Measurements from ENCODE around the gene DNAI2.

DNAI2 gene

DNA sequence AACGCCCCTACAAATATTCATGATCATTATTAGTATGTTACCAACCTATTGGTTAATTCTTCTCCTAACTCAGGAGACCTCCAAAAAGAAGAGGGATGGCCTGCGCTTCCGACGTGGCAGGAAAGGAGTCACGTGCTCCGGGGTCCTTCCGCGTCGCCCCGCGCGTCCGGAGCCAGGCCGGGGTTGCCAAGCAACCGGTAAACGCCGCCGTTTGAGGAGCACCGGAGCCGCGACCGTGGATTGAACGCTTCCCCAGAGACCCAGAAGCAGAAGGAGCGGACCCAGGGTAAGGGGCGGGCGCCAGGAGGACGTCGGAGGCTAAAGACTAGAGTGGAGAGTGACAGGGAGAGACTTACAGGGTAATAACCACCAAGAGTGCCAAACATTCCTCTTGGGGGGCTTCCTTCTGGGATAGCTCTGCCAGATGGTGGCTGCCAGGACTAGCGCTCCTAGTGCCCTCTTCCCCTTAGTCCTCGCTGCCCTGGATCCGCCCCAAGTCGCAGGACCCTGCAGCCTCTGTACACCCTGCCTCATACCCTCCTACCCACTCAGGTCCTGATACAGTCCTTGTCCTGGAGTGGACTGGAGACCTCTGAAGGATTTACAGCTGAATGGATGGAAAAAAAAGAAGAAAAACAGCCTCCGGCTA, at the start of gene DNAI2:
DNAI2 (plus strand) TSS at position 175 of the 649 bp plus-strand sequence. CDS start 7,584 bp downstream, outside the sequence.
- H3K4me1 Mint-ChIP-seq, result peaks cover 19% of the 10 kb centered on the region
- H3K36me3 Mint-ChIP-seq, result no peaks in the 10 kb centered on the region
- no peaks in the 10 kb centered on the region for H3K9me3 Mint-ChIP-seq
- no peaks in the 10 kb centered on the region for H3K27me3 Mint-ChIP-seq
- peak within 1 kb of the TSS; percentile 70 for H3K4me3 Mint-ChIP-seq
- H3K27ac Mint-ChIP-seq, result peak within 1 kb of the TSS; percentile 52

DNA sequence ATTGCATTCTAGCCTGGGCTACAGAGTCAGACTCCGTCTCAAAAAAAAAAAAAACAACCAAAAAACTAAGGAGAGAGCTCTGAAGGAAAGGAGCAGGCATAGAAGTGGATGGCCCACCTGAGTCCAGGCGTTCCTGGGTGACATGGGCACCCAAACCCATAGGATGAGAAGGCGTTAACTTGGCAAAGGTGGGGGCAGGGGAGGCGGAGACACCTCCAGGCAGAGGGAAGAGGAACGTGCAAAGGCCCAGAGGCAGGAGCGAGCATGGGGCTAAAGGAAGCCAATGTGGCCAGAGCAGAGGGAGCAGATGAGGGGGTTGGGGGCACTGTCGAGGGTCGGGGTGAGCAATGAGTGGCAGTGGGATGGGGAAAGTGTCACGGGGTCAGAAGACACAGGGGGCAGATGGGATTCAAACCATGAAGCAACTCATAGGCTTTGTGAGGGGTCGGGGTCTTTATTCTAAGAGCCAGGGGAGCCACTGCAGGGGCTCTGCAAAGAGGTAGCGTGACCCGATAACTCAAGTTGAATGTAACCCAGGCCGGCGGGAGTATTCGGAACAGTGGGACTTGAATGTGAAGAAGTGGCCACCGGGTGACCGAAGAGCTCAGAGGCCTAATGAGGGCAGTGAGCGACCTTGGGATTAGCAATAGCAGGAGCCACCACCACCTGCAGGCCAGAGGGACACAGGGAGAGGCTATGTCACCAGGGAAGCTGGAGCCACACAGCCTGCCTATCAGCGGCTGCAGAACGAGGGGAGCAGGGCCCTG, 48.9 kb upstream of the DNAI2 start:
- H3K27me3 Mint-ChIP-seq, result no peaks in the 10 kb centered on the region
- no peaks in the 10 kb centered on the region for H3K9me3 Mint-ChIP-seq
- no peak overlapping the region for H3K4me3 Mint-ChIP-seq
- H3K4me1 Mint-ChIP-seq, result no peaks in the 10 kb centered on the region
- H3K27ac Mint-ChIP-seq, result no peak overlapping the region
- H3K36me3 Mint-ChIP-seq, result no peaks in the 10 kb centered on the region

DNA sequence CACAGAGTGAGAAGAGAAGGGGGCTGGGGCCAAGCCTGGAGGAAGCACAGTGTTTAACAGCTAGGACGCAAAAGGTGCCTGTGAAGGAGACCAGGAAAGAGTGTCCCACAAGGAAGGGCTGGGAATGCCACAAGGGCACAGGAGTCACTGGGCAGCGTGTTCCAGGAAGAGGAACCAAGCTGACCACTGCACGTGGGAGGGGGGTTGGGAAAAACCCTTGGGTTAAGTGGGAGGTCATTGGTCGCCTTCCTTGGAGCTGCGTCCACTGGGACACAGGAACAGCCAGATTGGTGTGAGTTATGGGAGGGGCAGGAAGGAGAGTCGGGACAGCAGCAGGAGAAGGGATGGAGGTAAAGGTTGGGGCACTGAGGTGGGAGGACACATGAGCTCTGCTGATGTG, 47.8 kb upstream of the DNAI2 start:
- Mint-ChIP-seq H3K27me3 (no peaks in the 10 kb centered on the region), H3K36me3 (no peaks in the 10 kb centered on the region), H3K4me3 (no peak overlapping the region), H3K27ac (no peak overlapping the region), H3K4me1 (no peaks in the 10 kb centered on the region), H3K9me3 (no peaks in the 10 kb centered on the region)

DNA sequence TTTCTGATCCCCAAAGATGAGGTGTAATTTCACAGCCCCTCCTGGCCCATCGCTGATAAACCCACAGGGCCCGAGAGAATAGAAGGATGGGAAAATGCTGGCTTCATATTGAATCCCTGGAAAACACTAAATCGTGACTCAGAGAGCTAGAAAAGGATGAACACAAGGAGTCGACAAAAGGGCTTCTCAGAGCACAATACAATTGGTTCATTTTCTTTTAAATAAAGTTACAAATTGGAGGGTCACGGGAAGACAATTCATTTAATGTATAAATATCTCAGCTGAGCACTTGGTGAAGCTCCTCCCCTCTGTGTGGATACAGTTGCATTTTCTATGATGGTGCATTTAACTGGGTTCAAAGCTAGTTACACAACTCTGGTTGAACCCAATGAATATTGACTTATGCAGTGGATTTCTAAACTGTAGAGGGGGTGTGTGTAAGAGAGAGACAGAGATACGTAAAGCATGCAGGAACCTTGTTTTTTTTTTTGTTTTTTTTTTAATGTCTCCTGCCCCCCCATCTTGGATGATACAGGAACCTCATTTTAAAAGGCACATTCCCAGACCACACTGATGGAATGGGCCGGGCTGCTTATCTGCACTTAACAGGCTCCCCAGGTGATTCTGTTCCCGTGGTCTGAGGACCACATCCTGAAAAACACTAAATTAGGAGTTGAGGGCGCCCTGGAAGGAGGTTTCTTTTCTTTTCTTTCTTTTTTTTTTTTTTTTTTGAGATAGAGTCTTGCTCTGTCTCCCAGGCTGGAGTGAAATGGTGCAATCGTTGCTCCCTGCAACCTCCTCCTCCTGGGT, 46.6 kb upstream of the DNAI2 start:
- no peaks in the 10 kb centered on the region for H3K4me1 Mint-ChIP-seq
- H3K27ac Mint-ChIP-seq, result no peak overlapping the region
- no peaks in the 10 kb centered on the region for H3K36me3 Mint-ChIP-seq
- no peaks in the 10 kb centered on the region for H3K9me3 Mint-ChIP-seq
- no peaks in the 10 kb centered on the region for H3K27me3 Mint-ChIP-seq
- H3K4me3 Mint-ChIP-seq, result no peak overlapping the region

- Mint-ChIP-seq H3K27ac (no peak overlapping the region), H3K9me3 (no peaks in the 10 kb centered on the region), H3K27me3 (no peaks in the 10 kb centered on the region), H3K4me3 (no peak overlapping the region), H3K36me3 (no peaks in the 10 kb centered on the region), H3K4me1 (no peaks in the 10 kb centered on the region)
Measured at GRCh38 chr17:74228306-74228978, 45.6 kb upstream of the DNAI2 start.

DNA sequence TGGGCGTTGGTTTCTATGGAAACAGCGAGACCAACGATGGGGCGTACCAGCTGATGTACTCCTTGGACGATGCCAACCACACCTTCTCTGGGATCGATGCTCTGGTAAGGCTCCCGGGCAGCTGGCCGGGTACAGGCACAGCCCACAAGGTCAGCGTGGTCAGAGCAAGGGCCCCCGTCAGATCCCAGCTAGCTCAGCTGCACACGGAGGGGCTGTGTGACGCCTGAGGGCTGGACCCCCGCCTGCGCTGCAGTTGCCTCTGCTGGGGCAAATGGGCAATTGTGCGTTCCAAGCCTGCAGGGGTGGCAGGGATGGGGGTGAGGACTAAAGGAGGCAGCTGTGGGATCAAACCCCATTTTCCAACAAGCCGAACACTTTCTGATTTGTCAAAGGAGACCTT, 43.1 kb upstream of the DNAI2 start:
- Mint-ChIP-seq H3K27me3 (no peaks in the 10 kb centered on the region), H3K36me3 (no peaks in the 10 kb centered on the region), H3K27ac (no peak overlapping the region), H3K4me1 (no peaks in the 10 kb centered on the region), H3K4me3 (no peak overlapping the region), H3K9me3 (no peaks in the 10 kb centered on the region)

DNA sequence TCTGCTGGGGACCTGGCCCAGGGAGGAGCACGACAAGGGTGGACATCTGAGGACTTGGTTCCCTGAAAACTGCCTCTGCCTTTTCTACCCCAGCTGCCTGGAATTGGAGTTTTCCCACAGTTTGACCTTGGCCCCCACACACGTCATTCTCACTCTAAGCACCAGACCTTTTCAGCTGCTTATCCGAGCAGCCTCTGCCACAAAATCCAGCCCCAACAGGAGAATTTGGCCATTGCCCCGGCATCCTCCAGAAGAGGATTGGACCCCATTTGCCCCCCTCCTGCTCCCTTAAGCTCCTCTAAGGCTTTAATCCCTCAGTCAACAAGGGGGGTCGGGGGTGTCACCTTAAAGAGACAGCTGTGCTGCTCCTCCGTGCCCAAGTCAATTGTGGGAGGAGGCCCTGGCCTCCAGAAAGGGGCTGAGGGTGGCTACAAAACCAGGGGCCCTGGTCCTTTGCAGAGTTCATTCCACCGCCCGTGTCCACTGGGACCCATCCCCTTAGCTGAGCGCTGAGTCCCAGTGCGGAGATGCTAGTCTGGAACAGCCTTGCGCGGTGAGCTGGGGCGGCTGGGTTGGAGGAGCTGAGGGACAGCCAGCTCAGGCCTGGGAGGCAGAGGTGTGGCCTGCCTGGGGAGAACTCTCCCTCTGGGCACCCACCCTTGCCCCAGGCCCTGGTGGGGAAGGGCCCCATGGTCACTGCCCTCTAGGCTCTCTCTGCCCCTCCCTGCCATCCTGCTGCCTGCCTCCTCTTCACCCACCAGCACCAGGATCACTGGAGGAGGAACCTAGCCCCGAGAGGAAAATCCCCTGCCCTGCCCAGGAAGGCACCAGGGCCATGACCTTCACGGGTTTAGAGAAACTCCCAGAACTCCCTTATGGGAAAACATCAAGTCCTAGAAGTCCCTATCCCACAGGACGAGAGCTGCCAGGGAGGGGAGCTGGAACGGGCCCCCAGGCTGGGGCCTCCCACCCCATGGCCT, 41.8 kb upstream of the DNAI2 start:
- no peaks in the 10 kb centered on the region for H3K4me1 Mint-ChIP-seq
- no peaks in the 10 kb centered on the region for H3K36me3 Mint-ChIP-seq
- no peak overlapping the region for H3K4me3 Mint-ChIP-seq
- no peak overlapping the region for H3K27ac Mint-ChIP-seq
- no peaks in the 10 kb centered on the region for H3K27me3 Mint-ChIP-seq
- no peaks in the 10 kb centered on the region for H3K9me3 Mint-ChIP-seq

DNA sequence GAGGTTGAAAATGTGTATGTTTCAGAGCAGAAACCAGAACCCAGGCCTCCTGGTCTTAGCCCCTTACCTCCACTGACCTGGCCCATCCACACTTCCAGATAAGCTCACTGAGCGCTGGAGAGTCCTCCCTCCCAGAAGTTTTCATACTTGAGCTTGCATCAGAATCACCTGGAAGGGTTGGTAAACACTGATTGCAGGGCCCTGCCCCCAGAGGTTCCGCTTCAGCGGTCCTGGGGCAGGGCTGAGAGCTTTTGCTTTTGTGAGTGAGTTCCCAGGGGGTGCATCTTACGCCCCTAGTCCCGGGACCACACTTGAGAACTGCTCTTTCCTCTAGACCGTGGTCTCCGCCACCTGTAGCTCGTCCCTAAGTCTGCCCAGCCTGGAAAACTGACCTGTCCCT, 40.1 kb upstream of the DNAI2 start:
- Mint-ChIP-seq H3K27me3 (no peaks in the 10 kb centered on the region), H3K36me3 (peaks cover 2% of the 10 kb centered on the region), H3K4me3 (no peak overlapping the region), H3K9me3 (no peaks in the 10 kb centered on the region), H3K27ac (no peak overlapping the region), H3K4me1 (no peaks in the 10 kb centered on the region)

- Mint-ChIP-seq H3K36me3 (peaks cover 2% of the 10 kb centered on the region), H3K4me3 (no peak overlapping the region), H3K27me3 (no peaks in the 10 kb centered on the region), H3K4me1 (no peaks in the 10 kb centered on the region), H3K27ac (no peak overlapping the region), H3K9me3 (no peaks in the 10 kb centered on the region)
Measured at GRCh38 chr17:74234486-74234885, 39.5 kb upstream of the DNAI2 start.

DNA sequence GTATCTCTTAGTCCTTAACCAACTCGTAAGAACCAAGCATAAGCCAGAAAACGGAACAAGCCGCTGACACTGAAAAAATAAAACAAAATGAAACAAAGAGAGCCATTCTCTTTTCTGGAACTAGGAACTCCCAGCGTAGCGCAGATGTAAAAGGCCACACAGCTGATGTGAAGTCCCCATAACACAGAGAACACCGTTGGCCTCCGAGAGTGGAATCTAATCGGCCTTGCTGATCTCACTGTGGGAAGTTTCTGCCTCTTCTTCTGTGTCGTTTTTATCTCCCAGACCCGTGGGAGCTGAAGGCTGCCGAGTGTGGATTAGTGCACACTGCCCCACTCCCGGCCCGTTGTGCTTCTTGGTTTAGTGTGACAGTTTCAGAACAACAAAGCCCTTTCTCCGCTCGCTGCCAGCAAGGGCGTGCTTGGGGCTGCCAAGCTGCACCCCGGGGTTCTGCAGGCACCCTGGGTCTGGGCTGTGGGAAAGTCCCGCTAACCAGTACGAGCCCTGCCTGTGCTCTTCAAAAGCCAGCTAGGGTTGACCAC, 38.9 kb upstream of the DNAI2 start:
- Mint-ChIP-seq H3K36me3 (peaks cover 2% of the 10 kb centered on the region), H3K4me3 (no peak overlapping the region), H3K27ac (no peak overlapping the region), H3K9me3 (no peaks in the 10 kb centered on the region), H3K4me1 (no peaks in the 10 kb centered on the region), H3K27me3 (no peaks in the 10 kb centered on the region)

- Mint-ChIP-seq H3K4me1 (no peaks in the 10 kb centered on the region), H3K27me3 (no peaks in the 10 kb centered on the region), H3K4me3 (no peak overlapping the region)
Measured at GRCh38 chr17:74235911-74236371, 38.1 kb upstream of the DNAI2 start.

DNA sequence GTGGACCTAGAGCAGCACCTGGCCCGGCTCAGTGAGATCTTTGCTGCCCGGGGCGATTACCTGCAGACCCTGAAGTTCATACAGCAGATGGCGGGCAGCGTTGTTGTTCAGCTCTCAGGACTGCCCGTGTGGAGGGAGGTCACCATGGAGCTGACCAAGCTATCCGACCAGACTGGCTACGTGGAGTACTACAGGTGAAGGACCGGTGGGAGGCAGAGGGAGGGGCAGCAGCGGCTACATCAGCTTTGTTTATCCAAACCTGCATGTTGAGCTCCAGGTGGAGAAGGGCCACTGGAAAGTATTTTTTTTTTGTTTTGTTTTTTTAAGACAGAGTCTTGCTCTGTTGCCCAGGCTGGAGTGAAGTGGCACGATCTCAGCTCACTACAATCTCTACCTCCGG, 36.7 kb upstream of the DNAI2 start:
- Mint-ChIP-seq H3K9me3 (no peaks in the 10 kb centered on the region), H3K4me1 (no peaks in the 10 kb centered on the region), H3K36me3 (peaks cover 2% of the 10 kb centered on the region), H3K27ac (no peak overlapping the region), H3K4me3 (no peak overlapping the region), H3K27me3 (no peaks in the 10 kb centered on the region)

More at GRCh38 chr17:74235911-74236371, 38.1 kb upstream of the DNAI2 start:
- Mint-ChIP-seq H3K27ac (no peak overlapping the region), H3K36me3 (peaks cover 2% of the 10 kb centered on the region), H3K9me3 (no peaks in the 10 kb centered on the region)

DNA sequence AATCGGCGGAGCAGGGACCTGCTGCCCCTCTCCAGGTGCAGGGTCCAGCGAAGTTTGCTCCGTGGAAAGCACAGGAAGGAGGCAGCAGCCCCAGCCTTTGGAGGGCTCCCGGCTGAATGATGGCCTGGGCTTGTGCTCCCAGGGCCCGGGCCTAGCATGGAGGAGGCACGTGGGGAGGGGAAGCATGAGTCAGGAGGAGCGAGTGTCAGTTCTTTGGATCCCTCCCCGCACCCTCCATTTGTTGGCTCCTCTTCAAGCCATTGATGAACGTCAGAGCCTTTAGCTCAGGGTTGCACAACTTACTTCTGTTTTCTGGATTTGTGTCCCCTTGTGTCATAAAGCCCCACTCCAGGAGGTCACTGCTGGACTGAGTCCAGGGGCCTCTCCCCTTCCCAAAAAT, 34.9 kb upstream of the DNAI2 start:
- H3K36me3 Mint-ChIP-seq, result peaks cover 2% of the 10 kb centered on the region
- no peaks in the 10 kb centered on the region for H3K27me3 Mint-ChIP-seq
- H3K27ac Mint-ChIP-seq, result no peak overlapping the region
- no peaks in the 10 kb centered on the region for H3K9me3 Mint-ChIP-seq
- H3K4me1 Mint-ChIP-seq, result no peaks in the 10 kb centered on the region
- H3K4me3 Mint-ChIP-seq, result no peak overlapping the region

DNA sequence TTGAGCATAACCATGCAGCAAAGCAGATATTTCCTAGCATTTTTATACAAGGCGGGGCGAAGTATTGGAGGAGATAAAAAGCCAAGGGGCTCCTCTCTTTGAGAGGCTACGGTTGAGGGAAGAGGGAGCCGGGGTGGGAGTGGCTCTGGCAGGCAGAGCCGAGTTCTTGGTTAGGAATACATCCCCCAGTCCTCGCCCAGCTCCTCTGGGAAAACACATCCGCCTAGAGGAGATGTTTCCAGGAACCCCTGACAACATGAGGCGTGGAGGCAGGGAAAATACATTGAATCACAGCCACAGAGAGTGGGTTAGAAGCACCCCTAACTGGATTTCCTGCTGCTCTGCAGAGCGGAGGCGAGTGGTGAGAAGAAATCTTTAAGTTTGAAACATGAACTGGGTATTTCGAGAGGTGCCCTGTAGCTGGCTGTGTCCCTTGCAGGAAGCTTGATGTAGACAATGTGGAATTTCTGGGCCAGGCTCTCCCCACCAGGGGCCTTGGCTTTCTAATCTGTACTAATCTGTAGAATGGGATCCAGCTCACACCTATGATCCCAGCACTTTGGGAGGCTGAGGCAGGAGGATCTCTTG, 33.3 kb upstream of the DNAI2 start:
- H3K36me3 Mint-ChIP-seq, result peaks cover 2% of the 10 kb centered on the region
- H3K27me3 Mint-ChIP-seq, result no peaks in the 10 kb centered on the region
- no peaks in the 10 kb centered on the region for H3K9me3 Mint-ChIP-seq
- H3K27ac Mint-ChIP-seq, result no peak overlapping the region
- no peaks in the 10 kb centered on the region for H3K4me1 Mint-ChIP-seq
- no peak overlapping the region for H3K4me3 Mint-ChIP-seq

Data from activated naive CD4-positive, alpha-beta T cell treated with anti-CD3 and anti-CD28 coated beads, Interleukin-2, amount 50 U/mL, for 24 hours (primary cell).